GM23248 (cell line): Measurements from ENCODE around the gene SRGAP2C. TPM values are rescaled to one million over a fixed set of nuclear protein-coding genes. Genes with fewer than 3 reads are reported as not detected.
"Not testable (repeated sequence)": the region's sequence is repeated elsewhere in the genome, so short reads cannot be mapped to it uniquely, and the experiment has no call there.

Source experiments
- DNase-seq: peaks from one replicate; pipeline ENCODE4 v3.0.0-alpha.2; 2015
- H2AFZ ChIP-seq: fragments of 200-600 bp; sonication (generic); 2 replicates; pipeline ENCODE4 v1.6.1; 2016; ENCODE audit warnings: antibody characterized with exemption
- H3F3A ChIP-seq: fragments of 200-600 bp; sonication (generic); 2 replicates; pipeline ENCODE4 v1.6.1; 2016; ENCODE audit warnings: mild to moderate bottlenecking, antibody characterized with exemption, mixed run types; ENCODE audit not compliant: insufficient read depth
- H3K27ac ChIP-seq: fragments of 200-600 bp; sonication (generic); 2 replicates; pipeline ENCODE4 v1.5.1; 2016; ENCODE audit warnings: mild to moderate bottlenecking
- H3K27me3 ChIP-seq: fragments of 200-600 bp; sonication (generic); replicated peaks from 2 replicates; pipeline ENCODE4 v1.6.1; 2016; ENCODE audit warnings: mild to moderate bottlenecking; ENCODE audit not compliant: insufficient read depth
- H3K36me3 ChIP-seq: fragments of 200-600 bp; sonication (generic); 2 replicates; pipeline ENCODE4 v1.6.1; 2016; ENCODE audit warnings: low read depth, mild to moderate bottlenecking
- H3K4me1 ChIP-seq: fragments of 200-600 bp; sonication (generic); 2 replicates; pipeline ENCODE4 v1.6.1; 2016; ENCODE audit warnings: mild to moderate bottlenecking; ENCODE audit not compliant: insufficient read depth
- H3K4me2 ChIP-seq: fragments of 200-600 bp; sonication (generic); one replicate; pipeline ENCODE4 v1.6.1; 2016; ENCODE audit warnings: mild to moderate bottlenecking; ENCODE audit not compliant: unreplicated experiment
- H3K4me3 ChIP-seq: fragments of 200-600 bp; sonication (generic); 2 replicates; pipeline ENCODE4 v1.5.1; 2016; ENCODE audit warnings: mild to moderate bottlenecking
- H3K79me2 ChIP-seq: fragments of 200-600 bp; sonication (generic); 2 replicates; pipeline ENCODE4 v1.6.1; 2016; ENCODE audit warnings: mild to moderate bottlenecking; ENCODE audit not compliant: insufficient read depth
- H3K9ac ChIP-seq: fragments of 200-600 bp; sonication (generic); 2 replicates; pipeline ENCODE4 v1.6.1; 2016; ENCODE audit warnings: mild to moderate bottlenecking
- H3K9me2 ChIP-seq: fragments of 200-600 bp; sonication (generic); 2 replicates; pipeline ENCODE4 v1.6.1; 2016; ENCODE audit warnings: mixed run types, mild to moderate bottlenecking, moderate library complexity; ENCODE audit not compliant: insufficient read depth
- H3K9me3 ChIP-seq: fragments of 200-600 bp; sonication (generic); one replicate; pipeline ENCODE4 v1.6.1; 2017; ENCODE audit warnings: low read depth
- H4K20me1 ChIP-seq: fragments of 200-600 bp; sonication (generic); 2 replicates; pipeline ENCODE4 v1.6.0; 2016; ENCODE audit not compliant: insufficient read depth
- WGBS, 2 experiments: methylation state at CpG; one replicate each; pipeline ENCODE4 v1.1.6; 2015 to 2017; ENCODE audit warnings: low lambda C conversion rate in 2 of 2, low coverage in 1 of 2; ENCODE audit errors: missing lambda C conversion rate in 2 of 2; 5-methylcytosine and 5-hydroxymethylcytosine counted together
- in situ Hi-C: fragments of 300-500 bp; cut with MboI; formaldehyde crosslinking; loops from 2 replicates; pipeline ENCODE4 v1.15.0; 2020
- polyA plus RNA-seq: library from polyadenylated mRNA; unstranded; fragments of >200 nt; fragmentation: Nextera tagmentation; extraction: Ambion mirVana; gene quantifications from 2 replicates; pipeline ENCODE4 v1.2.1, GENCODE V29; 2016
- total RNA-seq: library from RNA; depleted of rRNA; stranded (reverse); fragments of >200 nt; shearing (Covaris generic); gene quantifications from 2 replicates; pipeline ENCODE4 v1.2.3, GENCODE V29; 2014; rRNA removed

SRGAP2C gene
- total RNA-seq (11.5 and 21.5 TPM in 2 replicates), polyA plus RNA-seq (13.9 and 15.6 TPM in 2 replicates)

GRCh38 chr1:121184290-121185127 is at the start of gene SRGAP2C, which contains the start of gene FAM72B:
Gene SRGAP2C (plus strand): TSS chr1:121184975. CDS start chr1:121187447, 2,472 bp downstream.
Gene FAM72B (minus strand): TSS chr1:121184340. CDS start chr1:121183489, 851 bp downstream.
- WGBS, 2 experiments: 1 to 2% methylated on average over 26 to 41 of the region's 54 CpGs
- H3K36me3 ChIP-seq, H4K20me1 ChIP-seq, in situ Hi-C loops, H3K4me1 ChIP-seq, H3F3A ChIP-seq, H3K9me3 ChIP-seq, H3K27me3 ChIP-seq, H3K79me2 ChIP-seq, H3K9me2 ChIP-seq: not testable (repeated sequence)
- Histone ChIP-seq H3K27ac (peak within 1 kb of the TSS; percentile 75), H3K4me2 (peak within 1 kb of the TSS; percentile 76), H3K4me3 (peak within 1 kb of the TSS; percentile 72), H3K9ac (peak within 1 kb of the TSS; percentile 76), H2AFZ (peak within 1 kb of the TSS; percentile 68)
- DNase-seq: peak; percentile 99

DNA sequence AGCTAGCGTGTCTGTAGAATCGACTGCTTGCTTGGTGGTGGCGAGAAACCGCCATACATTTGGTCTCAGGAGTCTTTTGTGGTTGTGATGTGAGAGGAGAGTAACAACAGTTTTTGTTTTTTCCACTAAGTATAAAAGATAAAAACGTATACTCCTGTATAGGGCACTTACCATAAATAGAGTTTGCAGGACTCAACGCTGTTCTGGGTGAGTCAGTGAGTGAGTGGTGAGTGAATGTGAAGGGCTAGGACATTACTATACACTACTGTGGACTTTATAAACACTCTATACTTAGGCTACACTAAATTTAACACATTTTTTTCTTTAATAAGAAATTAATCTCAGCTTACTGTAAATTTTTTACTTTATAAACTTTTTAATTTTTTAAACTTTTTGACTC is 44.4 kb upstream of the SRGAP2C start:
- H3F3A ChIP-seq, H3K9ac ChIP-seq, H3K4me1 ChIP-seq, H3K4me3 ChIP-seq, H3K36me3 ChIP-seq, DNase-seq, H3K79me2 ChIP-seq, H3K27me3 ChIP-seq, H3K9me3 ChIP-seq, H4K20me1 ChIP-seq, H3K27ac ChIP-seq, H2AFZ ChIP-seq, H3K9me2 ChIP-seq, H3K4me2 ChIP-seq, in situ Hi-C loops: not testable (repeated sequence)
- no CpG with 5 or more reads among the region's 6 CpGs for WGBS, 2 experiments

DNA sequence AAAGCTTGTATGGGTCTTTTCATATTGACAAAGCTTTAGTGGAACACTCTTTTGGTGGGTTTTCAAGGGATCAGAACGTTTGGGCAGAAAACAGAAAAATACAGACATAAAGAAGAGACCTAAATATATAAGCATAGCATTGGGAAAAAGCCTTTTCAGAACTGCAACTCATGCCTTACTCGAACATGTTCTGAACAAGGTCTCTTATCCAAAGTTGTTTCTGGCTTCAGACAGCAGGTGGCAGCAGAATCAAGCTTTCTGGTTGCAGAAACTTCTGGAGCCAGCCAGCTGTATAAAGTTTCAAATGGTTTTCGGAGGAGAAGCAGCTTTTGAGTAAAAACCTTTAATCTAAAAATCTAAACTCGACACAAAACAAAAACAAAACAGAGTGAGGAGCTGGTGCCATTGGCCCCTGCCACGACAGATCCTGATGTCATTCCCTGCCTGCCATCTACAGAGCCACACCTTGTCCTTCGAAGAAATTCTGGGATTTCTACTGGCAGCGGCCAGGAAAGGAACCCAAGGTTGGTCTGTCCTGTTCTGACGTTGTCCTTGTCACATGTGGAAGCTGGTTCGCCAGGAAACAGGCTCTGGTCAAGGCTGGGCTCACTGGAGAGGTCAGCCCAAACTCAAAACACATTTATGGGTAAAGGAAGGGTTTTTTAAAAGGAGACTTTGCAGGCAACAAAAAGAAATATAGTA is 36.1 kb upstream of the SRGAP2C start:
- H3K27ac ChIP-seq: not testable (repeated sequence)
- WGBS, 2 experiments: 0 to 8% methylated on average over 2 of the region's 9 CpGs

GRCh38 chr1:121151294-121151693 is 33.5 kb upstream of the SRGAP2C start:
- H3K36me3 ChIP-seq, H3K9ac ChIP-seq, H3K27ac ChIP-seq, H3K27me3 ChIP-seq, H3K4me2 ChIP-seq, H3K9me2 ChIP-seq, H3K4me1 ChIP-seq, H3K79me2 ChIP-seq, H4K20me1 ChIP-seq, H3F3A ChIP-seq, H3K9me3 ChIP-seq, in situ Hi-C loops, H3K4me3 ChIP-seq, DNase-seq, H2AFZ ChIP-seq: not testable (repeated sequence)
- 58 to 80% methylated on average over 1 of the region's 1 CpG for WGBS, 2 experiments

More for the DNA sequence above, 36.1 kb upstream of the SRGAP2C start:
- H3K36me3 ChIP-seq, H3K4me2 ChIP-seq, H3K4me1 ChIP-seq, H3K9me2 ChIP-seq, in situ Hi-C loops, H4K20me1 ChIP-seq, H3K27me3 ChIP-seq, H3F3A ChIP-seq, H3K4me3 ChIP-seq, H3K9me3 ChIP-seq, DNase-seq, H3K79me2 ChIP-seq, H3K9ac ChIP-seq, H2AFZ ChIP-seq: not testable (repeated sequence)

DNA sequence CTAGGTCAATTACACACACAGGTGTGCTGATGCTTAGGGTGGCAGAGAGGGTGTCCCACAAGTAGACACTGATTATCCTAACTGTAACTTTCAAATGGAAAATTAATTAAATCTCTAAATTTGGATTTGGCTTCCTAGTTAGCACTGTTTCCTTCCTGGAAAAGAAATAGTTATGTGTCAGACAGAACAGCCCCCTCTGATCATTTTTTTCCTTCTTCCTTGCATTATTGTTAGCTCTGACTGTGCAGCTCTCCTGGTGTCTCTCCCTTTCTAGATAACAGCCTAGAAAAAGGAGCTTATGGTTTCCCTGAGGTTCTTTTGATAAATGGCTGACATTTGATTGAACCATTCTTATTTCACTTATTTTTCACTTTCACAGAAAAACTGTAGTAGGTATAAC is 32.0 kb upstream of the SRGAP2C start:
- H3K9ac ChIP-seq, H4K20me1 ChIP-seq, DNase-seq, H3F3A ChIP-seq, H2AFZ ChIP-seq, H3K27ac ChIP-seq, H3K27me3 ChIP-seq, H3K36me3 ChIP-seq, H3K4me2 ChIP-seq, in situ Hi-C loops, H3K4me1 ChIP-seq, H3K9me2 ChIP-seq, H3K79me2 ChIP-seq, H3K9me3 ChIP-seq, H3K4me3 ChIP-seq: not testable (repeated sequence)

- in situ Hi-C loops, H3F3A ChIP-seq, H3K9me2 ChIP-seq, H3K4me2 ChIP-seq, H4K20me1 ChIP-seq, H3K9me3 ChIP-seq, H3K4me3 ChIP-seq, H3K4me1 ChIP-seq, H3K9ac ChIP-seq, H2AFZ ChIP-seq, H3K27me3 ChIP-seq, DNase-seq, H3K36me3 ChIP-seq, H3K79me2 ChIP-seq, H3K27ac ChIP-seq: not testable (repeated sequence)
- 91 to 94% methylated on average over 1 of the region's 2 CpGs for WGBS, 2 experiments
Measured at GRCh38 chr1:121154811-121155210, 30.0 kb upstream of the SRGAP2C start.

- in situ Hi-C loops, H3K4me1 ChIP-seq, H2AFZ ChIP-seq, H3K27me3 ChIP-seq, H3K9me3 ChIP-seq, H3K27ac ChIP-seq, H3K36me3 ChIP-seq, H3F3A ChIP-seq, H3K4me2 ChIP-seq, H3K79me2 ChIP-seq, H3K9me2 ChIP-seq, H3K9ac ChIP-seq, H4K20me1 ChIP-seq, H3K4me3 ChIP-seq: not testable (repeated sequence)
- DNase-seq: peak; percentile 47
- 31 to 34% methylated on average over 6 of the region's 6 CpGs for whole genome bisulfite sequencing, 2 experiments
Measured at GRCh38 chr1:121155671-121156358, 29.0 kb upstream of the SRGAP2C start.
